GM18502 (cell line): ENCODE measurements around the gene SLC10A7.

Experiments
- ATAC-seq: cut with Tn5 transposase; IDR thresholded peaks from one replicate; pipeline ENCODE4 v1.9.1; 2021; ENCODE audit warnings: mild to moderate bottlenecking; ENCODE audit not compliant: unreplicated experiment, poor library complexity

The SLC10A7 gene

GRCh38 chr4:146237092-146237491 is 284.6 kb downstream of the SLC10A7 start:
- ATAC-seq = no peak

DNA sequence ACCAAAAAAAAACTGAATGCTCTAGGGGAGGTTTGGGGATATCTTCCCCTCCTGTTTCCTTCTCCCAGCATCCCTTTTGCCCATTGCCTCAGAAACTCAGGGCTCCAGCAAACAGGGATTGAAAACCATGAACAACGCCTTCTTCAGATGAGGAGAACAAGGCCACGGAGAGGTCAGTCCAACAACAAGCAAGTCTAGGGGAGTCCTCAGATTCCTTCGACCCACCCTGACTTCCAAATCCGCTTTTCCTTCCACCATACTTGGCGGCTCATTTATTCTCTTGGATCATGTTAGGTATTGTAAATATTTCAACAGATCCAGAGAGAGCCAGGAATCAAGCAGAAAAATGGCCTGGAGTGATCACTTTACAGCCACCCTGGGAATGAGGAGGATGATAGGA is 285.5 kb downstream of the SLC10A7 start:
- no peak for ATAC-seq

DNA sequence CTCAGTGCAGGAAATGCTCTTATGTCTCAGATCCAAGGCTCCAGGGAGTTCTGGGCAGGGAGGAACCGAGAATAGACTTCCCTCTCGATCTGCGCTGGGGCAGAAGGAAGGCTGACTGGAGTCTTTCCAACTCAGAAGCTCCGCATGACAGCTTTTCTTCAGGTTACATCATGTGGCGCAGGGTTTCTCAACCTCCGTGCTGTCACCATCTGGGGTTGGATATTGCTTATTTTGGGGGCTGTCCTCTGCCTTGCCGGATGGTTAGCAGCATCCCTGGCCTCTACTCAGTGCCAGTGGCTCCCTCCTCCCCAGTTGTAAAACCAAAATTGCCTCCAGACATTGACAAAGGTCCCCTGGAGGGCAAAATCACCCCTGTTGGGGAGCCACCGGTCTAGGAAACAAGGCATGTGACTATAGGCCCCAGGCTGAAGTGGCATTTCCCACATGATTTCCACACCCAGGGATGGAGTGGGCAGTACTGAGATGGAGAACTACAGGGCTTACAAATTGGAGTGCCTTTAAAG is 286.0 kb downstream of the SLC10A7 start:
- ATAC-seq = no peak

DNA sequence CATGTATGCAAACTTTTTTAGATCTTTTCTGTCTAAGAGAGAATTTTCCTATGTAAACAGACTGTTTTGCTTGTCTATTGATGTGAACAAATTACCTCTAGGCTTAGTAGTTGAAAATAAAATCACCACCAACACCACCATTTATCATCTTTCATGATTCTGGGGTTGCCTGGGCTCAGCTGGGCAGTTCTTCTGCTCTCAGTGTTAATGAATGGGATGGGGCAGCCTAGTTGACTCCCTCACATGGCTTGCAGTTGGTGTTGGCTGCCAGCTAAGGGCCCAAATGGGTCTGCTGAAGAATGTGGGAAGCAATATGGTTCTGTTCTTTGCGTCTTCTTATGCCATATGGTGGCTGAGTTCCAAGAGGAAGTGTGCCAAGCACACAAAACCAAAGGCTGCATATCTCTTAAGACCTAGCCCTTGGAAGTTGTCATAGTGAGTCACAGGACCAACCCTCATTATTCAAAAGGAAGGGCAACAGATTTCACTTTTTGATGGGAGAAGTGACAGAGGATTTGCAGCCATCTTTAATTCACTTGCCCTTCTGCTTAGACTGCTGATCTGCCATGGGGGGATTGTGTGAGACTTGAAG is 289.5 kb downstream of the SLC10A7 start:
- ATAC-seq = no peak

DNA sequence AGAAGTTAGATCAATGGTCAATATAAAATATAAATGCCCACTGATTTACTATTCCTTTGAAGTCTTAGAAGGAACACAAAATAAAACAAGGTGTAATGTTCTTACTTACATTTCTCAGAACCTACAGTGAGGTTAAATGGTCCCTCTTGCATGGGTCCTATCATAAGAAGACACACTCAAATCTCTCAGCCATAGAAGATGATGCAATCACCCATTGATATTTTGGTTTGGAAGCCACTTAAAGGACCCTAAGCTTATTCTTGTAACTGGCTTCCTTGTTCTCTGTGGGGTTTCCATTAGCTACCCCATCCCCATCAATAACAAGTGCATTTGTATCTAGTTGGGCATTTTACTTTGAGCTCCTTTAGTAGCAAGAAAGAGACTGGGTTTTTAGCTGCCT is 292.3 kb downstream of the SLC10A7 start:
- no peak for ATAC-seq

GRCh38 chr4:146224326-146224966 is 297.3 kb downstream of the SLC10A7 start:
- ATAC-seq = no peak

DNA sequence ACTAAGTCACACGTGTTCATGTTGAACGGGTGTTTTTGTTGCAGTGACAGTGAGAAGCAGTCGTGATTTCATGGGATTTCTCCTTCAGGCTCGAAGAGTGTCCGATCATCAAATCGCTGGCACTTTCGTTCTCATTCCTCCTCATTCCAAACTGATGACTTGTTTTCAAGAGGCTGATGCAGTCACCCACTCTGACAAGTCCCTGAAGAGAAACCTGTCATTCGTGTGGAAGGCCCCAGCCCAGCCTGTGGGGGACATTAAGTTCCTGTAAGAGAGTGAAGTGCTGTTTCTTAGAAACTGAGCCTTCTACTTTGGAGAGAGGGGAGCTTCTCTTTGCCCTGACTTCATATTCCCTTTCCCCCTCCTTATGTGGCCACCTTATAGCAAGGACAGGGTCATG is 299.4 kb downstream of the SLC10A7 start:
- ATAC-seq = no peak

DNA sequence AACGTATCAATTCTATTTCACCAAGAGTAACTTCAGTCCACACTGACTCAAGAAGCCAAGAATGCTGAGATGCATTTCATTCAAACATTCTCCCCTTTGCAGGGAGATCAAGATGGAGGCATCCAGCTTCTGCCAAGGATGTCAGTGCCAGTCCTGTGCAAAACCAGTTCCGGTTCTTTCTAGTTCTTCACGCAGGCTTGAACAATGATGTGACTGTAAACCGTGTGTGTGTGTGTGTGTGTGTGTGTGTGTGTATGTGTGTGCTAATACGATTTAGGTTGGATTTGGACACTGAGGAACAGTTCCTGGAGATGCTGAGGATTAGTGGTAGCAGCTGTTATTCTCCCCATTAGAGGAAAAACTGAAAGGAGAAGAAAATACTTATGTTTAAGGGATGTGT is 307.5 kb downstream of the SLC10A7 start, which contains the start of gene REELD1:
Gene REELD1 (plus strand): TSS at position 301 of the 400 bp plus-strand sequence. CDS start 2,415 bp downstream, outside the sequence.
- ATAC-seq = no peak

DNA sequence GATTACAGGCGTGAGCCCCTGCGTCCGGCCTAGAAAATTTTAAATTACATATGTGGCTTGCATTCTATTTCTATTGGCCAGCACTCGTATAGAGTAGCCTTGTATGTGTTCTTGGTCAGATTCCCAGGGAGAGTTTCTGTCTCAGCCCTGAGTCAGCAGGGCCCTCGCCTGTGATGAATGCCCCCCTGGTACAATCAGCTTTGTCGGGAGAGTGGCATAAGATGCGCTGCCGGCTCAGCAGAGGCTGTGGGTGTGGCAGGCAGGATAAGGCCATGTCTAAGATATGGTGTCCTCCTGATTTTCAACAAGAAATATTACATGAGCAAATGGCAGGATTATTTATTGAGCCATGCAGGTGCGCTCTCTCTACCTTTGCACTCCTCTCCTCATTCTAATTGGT is 309.0 kb downstream of the SLC10A7 start:
- ATAC-seq = no peak

- ATAC-seq = no peak
Observed at GRCh38 chr4:146211440-146211839, 310.3 kb downstream of the SLC10A7 start.

- no peak for ATAC-seq
Observed at GRCh38 chr4:146210890-146211289, 310.9 kb downstream of the SLC10A7 start.

GRCh38 chr4:146207410-146207809 is 314.3 kb downstream of the SLC10A7 start:
- ATAC-seq = no peak
